ENCODE results near the gene FGD3.

FGD3 gene

GRCh38 chr9:93076101-93076791 is 128.9 kb downstream of the FGD3 start:
- no peak for DNase-seq

DNA sequence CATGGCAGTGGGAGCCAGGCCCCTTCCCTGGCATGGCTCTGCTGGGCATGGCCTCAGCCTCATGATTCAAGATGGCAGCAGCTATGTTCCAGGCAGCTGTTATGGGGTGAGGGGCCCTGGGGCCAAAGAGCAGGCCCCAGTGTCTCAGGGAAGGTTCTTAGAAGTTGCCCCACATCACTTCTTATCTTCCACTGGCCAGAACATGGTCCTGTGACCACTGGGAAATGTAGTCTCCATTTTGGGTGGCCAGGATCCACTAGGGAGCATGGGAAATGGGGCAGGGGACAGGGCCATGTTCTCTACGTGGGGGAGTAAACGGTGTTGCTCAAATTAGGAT is 129.4 kb downstream of the FGD3 start:
- no peak for DNase-seq

GRCh38 chr9:93077367-93077766 is 130.0 kb downstream of the FGD3 start:
- DNase-seq = no peak

DNA sequence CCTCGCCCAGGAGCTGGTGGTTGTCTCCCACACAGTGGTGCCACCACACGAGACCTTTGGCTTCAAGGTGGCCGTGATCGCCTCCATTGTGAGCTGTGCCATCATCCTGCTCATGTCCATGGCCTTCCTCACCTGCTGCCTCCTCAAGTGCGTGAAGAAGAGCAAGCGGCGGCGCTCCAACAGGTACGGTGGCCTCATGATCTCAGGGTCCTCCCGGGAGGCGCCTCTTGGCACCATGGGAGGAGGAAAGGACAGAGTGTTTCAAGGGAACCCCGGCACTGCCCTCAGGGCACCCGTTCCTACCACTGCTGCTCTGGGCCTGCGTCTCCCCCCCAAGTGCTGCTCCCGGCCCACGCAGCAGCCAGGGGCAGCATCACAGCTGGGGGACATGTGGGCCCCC is 130.5 kb downstream of the FGD3 start:
- no peak for DNase-seq

DNA sequence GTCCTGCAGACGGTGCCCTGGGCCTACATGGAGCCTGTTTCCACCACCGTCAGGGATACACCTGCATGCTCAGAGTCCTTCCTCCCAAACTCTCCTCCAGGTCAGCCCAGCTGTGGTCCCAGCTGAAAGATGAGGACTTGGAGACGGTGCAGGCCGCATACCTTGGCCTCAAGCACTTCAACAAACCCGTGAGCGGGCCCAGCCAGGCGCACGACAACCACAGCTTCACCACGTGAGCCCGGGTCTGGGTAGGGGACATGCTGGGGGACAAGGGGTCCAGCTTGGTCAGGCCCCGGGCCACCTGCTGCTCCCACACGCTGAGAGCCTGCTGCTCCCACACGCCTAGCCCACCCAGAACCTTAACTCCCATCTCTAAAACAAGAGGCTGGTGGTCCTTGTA is 132.0 kb downstream of the FGD3 start:
- no peak for DNase-seq

GRCh38 chr9:93080406-93080805 is 133.1 kb downstream of the FGD3 start:
- DNase-seq = no peak

GRCh38 chr9:93081081-93081529 is 133.8 kb downstream of the FGD3 start:
- peak in 5 of 14 donors; percentile 12 to 56 (median 40) for DNase-seq

DNA sequence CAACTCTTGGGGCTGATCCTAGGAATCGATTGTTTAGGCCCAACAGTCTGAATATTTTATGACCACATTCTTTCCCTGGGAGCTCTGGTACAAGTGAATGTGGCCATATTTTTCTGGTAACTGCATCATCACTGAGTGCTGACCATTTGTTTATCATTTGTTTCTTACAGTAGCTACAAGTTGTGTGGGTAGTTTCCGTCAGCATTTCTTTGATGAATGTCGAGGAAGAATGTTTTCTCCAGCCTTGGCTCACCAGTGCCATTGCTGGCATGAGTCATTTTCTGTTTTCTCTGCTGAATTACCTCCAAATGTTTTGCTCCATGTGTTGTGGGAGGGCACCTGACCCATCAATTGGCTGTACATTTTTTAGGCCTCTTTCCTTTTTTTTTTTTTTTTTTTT is 134.6 kb downstream of the FGD3 start:
- no peak for DNase-seq

GRCh38 chr9:93082841-93083411 is 135.6 kb downstream of the FGD3 start:
- DNase-seq = no peak

- DNase-seq = no peak
These were observed 136.5 kb downstream of the FGD3 start for GRCh38 chr9:93083592-93084470.

GRCh38 chr9:93084471-93084881 is 137.2 kb downstream of the FGD3 start:
- no peak for DNase-seq

DNA sequence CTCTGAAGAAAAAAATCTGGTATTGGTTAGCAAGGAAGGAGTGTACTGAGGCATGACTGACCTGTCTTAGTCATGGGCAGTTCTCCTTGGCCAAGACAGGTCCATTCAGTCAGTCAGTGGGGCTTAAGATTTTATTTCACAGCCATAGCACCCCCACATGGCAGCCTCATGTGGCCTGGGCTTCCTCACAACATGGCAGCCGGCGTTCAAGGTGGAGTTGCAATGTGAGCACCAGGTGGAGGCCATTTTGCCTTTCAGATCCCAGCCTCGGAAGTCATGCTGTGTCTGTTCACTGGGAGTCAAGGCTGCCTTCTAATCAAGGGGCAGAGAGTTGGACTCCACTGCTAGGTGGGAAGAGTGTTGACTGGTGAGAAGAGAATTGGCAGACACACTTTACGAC is 138.4 kb downstream of the FGD3 start:
- DNase-seq = no peak

All from C1 segment of cervical spinal cord (tissue), 14 donors.